ENCODE results near the gene CACNA2D3.

The CACNA2D3 gene

GRCh38 chr3:54641226-54642014 lies 519.1 kb downstream of the CACNA2D3 start:
- no peak for DNase-seq

DNA sequence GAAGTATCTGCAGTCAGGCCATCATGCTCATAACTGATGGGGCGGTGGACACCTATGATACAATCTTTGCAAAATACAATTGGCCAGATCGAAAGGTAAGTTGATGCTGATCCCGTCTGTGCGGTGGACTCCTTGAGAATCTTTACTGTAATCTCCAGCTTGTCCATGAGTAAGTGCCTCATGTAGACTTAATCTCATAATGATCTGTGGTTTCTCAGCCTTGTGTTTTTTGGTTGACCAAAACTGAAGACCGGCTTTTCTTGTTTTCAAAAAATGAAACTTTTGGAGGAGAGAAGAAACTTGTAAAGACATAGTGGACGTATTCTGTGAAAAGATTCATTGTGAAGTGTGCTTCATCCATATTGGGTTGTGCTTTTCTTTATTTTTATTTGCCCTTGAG lies 519.8 kb downstream of the CACNA2D3 start:
- no peak for DNase-seq

GRCh38 chr3:54647721-54648120 lies 525.4 kb downstream of the CACNA2D3 start:
- DNase-seq: no peak

DNA sequence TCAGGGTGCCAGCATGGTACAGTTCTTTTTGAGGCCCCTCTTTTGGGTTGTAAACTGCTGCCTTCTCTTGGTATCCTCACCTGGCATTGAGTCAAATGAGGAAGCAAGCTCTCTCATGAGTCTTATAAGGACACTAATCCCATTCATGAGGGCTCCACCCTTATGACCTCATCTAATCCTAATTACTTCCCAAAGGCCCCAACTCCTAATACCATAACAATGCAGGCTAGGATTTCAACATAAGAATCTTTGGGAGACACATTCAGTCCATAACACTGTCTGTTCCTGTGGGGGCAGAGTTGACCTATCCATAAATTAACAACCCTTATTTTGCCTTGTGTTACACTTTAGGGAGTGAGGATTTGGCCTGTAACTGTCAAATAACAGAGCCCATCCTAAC lies 527.2 kb downstream of the CACNA2D3 start:
- DNase-seq: no peak

DNA sequence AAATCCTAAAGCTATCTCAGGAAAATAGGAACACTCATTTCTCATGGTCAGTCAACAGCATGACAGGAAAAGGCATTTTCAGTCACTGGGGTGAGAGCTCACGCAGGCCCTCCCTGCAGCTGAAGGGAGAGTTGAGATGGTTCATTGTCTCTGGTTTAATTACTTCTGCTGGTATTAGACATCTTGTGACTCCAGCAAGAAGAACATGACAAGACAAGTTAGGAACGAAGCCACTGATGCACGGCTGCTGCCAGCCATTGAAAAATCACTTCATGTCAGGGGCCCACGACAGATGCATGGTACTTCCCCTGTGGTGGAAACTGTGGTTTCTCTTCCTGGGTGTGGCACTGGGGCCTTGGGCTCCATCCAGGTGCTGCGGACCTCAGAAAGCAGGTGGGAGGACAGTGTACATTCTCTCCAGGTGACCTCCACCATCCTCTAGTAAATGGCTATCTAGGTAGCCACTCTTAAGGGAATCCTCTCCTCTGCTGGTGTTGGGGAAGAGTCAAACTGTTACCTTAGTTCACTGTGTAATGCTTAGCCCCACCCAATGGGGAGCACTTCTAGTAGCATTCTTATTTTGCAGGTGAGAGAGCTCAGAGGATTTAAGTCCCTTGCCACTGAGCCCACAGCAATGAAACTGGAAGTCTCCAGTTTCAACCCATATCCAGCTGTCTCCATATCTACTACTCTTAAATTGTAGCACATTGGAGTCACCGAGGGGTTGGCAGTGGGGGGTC lies 531.3 kb downstream of the CACNA2D3 start:
- no peak for DNase-seq

DNA sequence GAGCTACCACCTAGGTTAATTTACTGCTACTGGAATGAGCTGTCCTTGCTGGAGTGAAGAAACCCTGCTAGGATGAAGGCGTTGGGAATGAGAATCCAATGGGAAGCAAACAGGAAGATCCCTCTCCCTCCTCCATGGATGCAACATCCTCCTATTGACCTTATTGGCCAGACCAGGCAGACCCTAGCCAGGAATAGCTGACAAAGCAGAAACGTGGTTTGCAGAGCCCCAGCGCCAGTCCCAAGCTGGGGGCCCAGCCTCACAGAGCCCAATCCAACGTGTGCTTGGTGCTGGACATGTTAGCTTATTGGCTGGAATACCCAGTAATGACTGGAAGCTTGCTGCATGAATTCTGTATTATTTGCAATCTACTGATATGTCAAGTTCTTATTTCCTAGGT lies 532.4 kb downstream of the CACNA2D3 start:
- no peak for DNase-seq

GRCh38 chr3:54659347-54659746 lies 537.0 kb downstream of the CACNA2D3 start:
- DNase-seq: no peak

GRCh38 chr3:54660714-54661132 lies 538.4 kb downstream of the CACNA2D3 start:
- no peak for DNase-seq

DNA sequence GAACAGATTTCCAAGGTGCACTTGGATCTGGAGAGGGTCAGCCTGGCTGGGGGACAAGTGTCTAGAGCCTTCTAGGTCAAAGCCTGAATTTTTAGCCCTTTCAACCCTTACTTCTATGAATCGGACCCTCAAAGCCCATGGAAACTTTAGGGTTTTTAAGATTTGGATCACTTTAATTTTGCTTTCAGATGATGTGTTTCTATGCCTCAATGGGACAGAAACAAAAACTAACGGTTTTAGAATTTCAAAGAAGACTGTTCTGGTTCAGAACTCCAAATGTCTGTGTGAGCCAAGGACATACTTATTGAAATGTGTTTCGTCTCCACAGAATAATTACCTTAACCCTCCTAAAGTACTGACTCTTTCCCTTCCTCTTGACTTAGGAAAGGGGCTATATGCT lies 538.8 kb downstream of the CACNA2D3 start:
- no peak for DNase-seq

GRCh38 chr3:54663501-54664011 lies 541.2 kb downstream of the CACNA2D3 start:
- no peak for DNase-seq

DNA sequence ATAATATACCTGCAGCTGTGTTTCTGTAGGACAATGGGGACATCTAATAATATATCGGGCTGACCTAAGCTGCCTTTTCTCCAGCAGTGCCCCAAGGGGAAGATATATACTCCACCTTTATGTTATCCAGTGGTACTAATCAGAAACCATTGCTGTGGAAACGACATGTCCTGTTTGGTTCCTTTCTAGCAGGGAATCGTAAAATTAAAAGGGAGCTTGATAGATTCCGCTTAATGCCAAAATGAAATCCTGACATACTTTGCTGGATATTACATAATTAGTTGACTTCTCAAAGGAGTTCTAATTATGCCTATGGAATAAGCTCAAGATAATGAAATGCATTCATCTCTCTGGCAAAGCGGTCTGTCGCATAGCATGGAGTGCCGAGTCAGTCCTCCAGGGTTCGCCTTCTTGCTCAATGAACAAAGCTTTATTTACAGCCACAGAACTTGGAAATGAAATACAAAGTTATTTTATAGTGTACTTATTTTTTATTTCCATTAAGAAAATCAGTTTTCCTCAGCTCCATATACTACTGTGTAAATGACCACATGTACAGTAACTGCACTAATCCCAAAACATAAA lies 542.8 kb downstream of the CACNA2D3 start:
- no peak for DNase-seq

DNA sequence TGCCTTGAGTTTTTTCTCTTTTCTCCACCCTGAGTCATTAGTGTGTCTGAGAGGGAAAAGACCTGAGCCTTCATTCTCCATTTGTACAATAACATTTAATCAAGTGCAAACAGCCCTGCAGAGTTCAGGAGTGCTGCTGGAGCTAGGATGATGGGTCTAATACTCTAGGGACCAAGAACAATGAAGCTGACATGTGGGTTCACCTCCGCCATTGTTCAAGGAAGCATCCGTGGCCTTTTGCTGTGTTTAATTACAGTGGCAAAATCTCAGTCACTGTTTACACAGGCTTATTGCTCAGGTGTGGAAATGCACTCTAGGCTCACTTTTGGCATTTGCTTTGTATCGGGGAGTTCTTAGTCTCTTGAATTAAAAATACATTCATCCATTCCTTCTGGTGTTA lies 545.9 kb downstream of the CACNA2D3 start:
- DNase-seq: no peak

DNA sequence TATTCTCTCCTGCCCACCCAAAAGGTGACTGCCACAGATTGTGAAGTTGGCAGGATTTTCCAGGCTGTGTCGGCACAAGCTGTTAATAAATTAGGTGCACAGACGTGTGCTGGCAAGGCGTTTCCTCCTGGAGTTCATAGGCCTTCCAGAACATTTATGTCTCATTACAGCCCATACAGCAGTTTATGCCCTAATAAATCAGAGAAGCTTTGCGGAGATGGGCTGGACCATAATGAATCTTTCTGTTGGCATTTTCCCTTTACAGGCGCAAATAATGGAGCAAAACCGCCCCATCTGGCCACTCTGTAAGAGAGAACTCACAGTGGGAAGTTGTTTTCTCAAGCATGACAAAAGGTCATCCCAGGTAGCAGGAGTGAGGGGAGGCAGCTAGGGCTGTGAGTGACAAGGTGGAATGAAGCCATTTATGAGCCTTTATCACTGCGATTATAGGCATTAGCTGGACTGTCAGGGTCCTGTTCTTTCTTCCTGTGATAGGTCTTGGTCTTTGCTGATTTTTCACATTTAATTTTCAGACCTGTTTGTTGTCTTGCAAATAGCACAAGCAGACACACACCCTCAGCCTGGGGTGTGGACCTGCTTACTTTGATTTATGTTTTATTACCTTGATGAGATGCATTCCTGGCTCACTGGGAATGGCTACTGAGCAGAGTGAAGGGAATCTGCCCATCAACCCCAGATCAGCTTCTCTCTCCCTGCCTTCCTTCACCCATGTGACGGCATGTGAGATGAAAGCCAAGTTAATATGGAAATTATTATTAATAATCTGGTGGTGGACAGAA lies 548.0 kb downstream of the CACNA2D3 start:
- no peak for DNase-seq

- no peak for DNase-seq
Measured at GRCh38 chr3:54671511-54671910, 549.2 kb downstream of the CACNA2D3 start.

- no peak for DNase-seq
Measured at GRCh38 chr3:54676087-54676486, 553.7 kb downstream of the CACNA2D3 start.

GRCh38 chr3:54681706-54682105 lies 559.4 kb downstream of the CACNA2D3 start:
- no peak for DNase-seq

DNA sequence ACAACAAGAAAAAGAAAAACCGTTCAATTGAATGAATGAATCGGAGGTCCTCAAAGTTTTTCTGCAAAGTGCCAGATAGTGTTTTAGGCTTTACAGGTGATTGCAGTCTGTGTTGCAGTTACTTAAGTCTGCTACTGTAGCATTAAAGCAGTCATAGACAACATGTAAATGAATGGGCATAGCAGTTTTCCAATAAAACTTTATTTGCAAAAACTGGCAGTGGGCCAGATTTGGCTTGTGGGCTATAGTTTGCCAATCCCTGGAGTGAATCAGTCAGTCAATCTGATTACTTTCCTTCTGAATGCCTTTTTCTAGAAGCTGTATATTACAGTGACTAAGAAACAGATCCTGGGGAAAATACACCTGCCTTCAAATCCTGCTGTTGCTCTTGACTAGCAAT lies 562.9 kb downstream of the CACNA2D3 start:
- DNase-seq: no peak

DNA sequence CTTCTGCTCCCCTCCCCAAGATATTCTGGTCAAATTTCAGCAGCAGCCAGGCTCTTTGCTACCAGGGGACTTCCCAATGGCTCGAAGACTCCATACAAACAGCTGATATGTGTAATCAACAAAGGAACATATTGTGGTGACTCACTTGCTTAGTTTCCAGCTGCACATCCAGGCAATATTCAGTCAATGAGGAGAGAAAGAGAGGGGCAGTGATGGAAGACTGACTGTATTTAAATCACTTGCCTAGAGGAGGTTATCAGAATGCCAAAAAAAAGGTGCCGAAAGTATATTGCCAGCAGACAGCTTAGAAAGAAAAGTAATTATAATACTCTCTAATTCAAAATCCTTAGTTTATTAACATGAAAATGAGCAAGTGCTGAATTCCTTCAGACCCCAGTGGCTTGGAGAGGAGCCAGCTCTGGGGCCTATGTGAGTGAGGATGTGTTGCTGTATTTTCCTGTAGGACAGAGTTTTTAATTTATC lies 569.0 kb downstream of the CACNA2D3 start:
- DNase-seq: no peak

DNA sequence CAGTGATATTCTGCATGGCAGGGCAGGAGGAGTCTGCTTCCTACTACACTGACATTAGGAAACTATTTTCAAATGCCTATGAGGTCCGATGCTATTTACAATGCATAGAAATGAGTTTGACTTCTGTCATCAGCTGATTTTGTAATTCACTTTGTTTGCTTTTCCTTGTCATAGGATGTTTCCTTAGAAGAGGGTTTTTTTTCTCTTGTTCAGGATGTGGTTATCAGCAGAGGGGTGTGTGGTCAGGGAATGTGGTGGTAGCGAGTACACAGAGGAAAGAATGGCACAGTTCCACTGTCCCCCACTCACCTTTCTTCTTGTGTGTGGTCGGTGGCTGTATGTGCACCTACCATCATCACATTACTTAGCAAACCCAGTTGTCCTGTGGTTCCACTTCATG lies 574.0 kb downstream of the CACNA2D3 start:
- DNase-seq: no peak

- DNase-seq: no peak
Measured at GRCh38 chr3:54698054-54698453, 575.7 kb downstream of the CACNA2D3 start.

GRCh38 chr3:54703923-54704322 lies 581.6 kb downstream of the CACNA2D3 start:
- DNase-seq: no peak

- no peak for DNase-seq
Measured at GRCh38 chr3:54705730-54706129, 583.4 kb downstream of the CACNA2D3 start.

GRCh38 chr3:54706738-54707137 lies 584.4 kb downstream of the CACNA2D3 start:
- DNase-seq: no peak

All from NCI-H226 (cell line).